T1000 (cell line): ENCODE results near the gene AGAP6.
"Not testable (repeated sequence)": the region's sequence is repeated elsewhere in the genome, so short reads cannot be mapped to it uniquely, and the experiment has no call there.

Source experiments
- DNase-seq: peaks from one replicate; lab custom pipeline; 2025; ENCODE audit warnings: mixed read lengths; lab: John Stamatoyannopoulos, UW

The AGAP6 gene

DNA sequence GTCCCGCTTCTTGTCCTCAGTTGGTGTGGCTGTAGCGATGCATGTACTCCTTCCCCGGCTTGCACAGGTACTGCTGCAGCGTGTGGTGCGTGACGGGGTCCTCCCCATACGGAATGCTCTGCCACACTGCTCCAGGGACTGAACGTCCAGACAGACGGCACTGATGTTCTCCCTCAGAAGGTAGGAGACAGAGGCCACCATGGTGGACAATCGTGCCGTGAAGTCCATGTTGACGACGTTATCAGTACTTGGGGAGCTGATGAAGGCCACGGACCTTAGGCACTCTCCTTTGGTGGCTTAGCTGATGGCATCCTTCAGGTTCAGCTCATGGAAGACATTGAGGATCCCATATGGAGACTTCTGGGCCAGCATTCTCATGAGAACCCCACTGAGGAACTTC is 37.4 kb downstream of the AGAP6 start:
- no peak for DNase-seq

- no peak for DNase-seq
Measured at GRCh38 chr10:50027195-50027594, 39.0 kb downstream of the AGAP6 start.

GRCh38 chr10:50033481-50033880 is 45.3 kb downstream of the AGAP6 start:
- no peak for DNase-seq

DNA sequence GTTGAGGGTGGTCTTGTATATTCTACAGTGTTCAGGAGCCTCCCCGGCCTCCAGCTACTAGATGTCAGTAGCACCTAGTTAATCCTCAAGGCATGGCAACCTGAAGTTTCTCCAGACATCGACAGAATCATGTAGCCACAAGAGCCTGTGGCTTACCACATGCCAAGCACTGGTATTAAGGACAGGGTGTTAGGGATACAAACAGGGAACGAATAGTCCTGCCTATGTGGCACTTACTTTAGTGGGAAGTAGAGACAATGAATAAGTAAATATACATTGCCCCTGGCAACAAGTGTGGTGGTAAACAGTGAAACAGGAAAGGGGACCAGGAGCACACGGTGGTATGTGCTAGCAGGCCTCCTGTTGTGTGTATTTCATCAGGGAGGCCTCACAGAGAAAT is 47.1 kb downstream of the AGAP6 start:
- not testable (repeated sequence) for DNase-seq

- DNase-seq, result no peak
Measured at GRCh38 chr10:50044941-50045664, 56.9 kb downstream of the AGAP6 start.

DNA sequence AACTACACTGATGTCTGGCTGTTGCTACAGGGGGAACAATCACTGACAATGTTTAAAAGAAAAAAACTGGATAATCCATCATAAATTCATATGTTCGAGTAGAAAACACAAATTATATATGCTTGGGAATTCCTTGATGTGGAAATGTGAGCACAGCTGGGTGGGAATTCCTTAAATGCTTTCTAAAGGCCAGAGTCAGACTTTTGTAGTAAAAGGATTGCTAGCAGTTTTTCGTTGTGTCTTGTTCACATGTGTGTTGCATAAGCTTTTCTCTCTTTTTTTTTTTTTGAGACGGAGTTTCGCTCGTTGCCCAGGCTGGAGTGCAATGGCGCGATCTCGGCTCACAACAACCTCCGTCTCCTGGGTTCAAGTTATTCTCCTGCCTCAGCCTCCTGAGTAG is 58.3 kb downstream of the AGAP6 start:
- not testable (repeated sequence) for DNase-seq

- not testable (repeated sequence) for DNase-seq
Measured at GRCh38 chr10:50047594-50047993, 59.4 kb downstream of the AGAP6 start.

GRCh38 chr10:50051995-50052660 is 63.9 kb downstream of the AGAP6 start:
- not testable (repeated sequence) for DNase-seq

DNA sequence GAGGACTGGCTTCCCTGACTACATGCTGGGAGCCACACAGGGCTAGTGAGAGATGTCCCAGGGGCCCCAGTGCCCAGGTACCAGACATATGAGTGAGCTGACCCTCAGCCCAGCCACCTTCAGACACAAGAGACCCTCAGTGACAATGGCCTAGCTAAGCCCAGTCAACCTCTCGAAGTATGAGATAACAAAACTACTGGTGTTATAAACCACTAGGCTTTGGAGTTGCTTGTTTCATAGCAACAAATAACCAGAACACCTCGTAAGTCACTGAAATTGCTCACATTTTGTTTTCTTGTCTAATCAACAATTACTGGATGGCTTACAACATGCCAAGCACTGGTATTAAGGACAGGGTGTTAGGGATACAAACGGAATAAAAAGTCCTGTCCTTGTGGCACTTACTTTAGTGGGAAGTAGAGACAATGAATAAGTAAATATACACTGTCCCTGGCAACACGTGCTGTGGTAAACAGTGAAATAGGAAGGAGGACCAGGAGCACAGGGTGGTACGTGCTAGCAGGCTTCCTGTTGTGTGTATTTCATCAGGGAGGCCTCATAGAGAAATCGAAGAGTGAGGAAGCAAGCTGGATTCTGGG is 64.7 kb downstream of the AGAP6 start:
- DNase-seq, result not testable (repeated sequence)

DNA sequence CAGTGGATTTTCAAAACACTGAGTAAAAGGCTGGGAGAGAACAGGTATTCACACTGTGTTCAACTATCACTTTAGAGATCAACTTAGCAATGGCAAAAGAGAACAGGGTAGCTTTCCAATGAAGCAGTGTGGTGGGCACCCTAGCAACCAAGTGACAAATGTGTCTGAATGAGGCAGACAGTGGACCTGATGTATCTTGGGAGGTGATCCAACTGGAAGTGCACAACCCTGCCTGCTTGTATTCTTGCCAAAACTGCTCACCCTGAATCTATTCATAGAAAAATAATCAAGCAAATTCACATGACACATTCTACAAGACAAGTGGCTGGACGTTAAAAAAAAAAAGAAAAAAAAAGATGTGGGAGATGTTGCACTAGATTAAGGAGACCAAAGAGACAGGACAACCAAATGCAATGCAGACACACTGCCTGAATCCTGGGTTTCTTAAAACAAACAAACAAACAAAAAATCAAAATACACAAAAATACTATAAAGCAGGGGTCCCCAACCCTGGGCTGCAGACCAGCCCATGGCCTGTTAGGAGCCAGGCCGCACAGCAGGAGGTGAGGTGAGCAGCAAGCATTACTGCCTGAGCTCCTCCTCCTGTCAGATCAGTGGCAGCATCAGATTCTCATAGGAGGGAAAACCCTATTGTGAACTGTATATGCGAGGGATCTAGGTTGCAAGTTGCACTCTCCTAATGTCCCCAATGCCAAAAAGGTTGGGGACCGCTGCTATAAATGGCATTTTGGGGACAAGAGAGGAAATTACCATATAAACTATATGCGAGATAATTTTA is 67.5 kb downstream of the AGAP6 start:
- DNase-seq, result not testable (repeated sequence)

- not testable (repeated sequence) for DNase-seq
Measured at GRCh38 chr10:50056654-50057053, 68.4 kb downstream of the AGAP6 start.

DNA sequence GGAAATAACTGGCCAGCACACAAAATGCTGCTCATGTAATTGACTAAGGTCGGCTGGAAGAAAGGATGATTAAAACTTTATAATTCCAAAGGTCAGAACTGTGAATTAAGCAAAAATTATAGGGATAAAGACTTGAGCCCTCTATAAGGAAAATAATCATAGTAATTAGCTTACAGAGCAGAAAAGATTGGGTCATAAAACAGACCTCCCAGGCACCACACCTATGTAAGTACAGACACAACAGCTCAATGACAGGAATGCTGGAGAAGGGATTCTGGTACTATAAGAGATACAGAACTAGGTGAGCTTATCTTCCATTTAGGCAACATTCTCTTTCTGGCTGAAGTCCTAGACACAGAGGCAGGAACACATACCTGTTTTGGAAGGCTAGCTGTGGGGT is 70.5 kb downstream of the AGAP6 start:
- DNase-seq, result not testable (repeated sequence)

DNA sequence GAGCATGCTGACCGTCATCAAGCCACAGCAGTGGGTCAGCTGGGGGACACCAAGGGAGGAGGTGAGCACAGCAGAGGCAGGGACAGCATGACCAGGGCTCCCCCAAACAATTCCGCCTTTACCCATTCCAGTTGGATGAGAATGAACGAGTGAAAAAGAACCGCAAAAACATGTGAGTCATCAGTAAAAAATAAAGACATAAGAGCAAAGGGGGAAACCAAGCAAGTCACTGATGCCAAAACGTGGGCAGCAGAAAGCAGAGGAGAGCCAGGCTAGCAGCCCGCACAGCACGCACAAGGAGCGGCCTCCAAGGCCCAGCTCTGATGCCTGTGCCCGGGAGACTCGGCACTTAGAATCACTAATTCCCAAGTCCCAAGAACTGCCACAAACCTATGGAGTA is 71.7 kb downstream of the AGAP6 start:
- not testable (repeated sequence) for DNase-seq
